Hepatocyte (in vitro differentiated cells): ENCODE data around the gene CAD. TPM values are rescaled to one million over a fixed set of nuclear protein-coding genes. Genes with fewer than 3 reads are reported as not detected.

ENCODE experiments used
- DNase-seq: peaks from one replicate; pipeline ENCODE4 v3.0.0-alpha.2; 2016; ENCODE audit warnings: low spot score
- H2AFZ ChIP-seq: fragments of 200-600 bp; sonication (generic); 2 replicates; pipeline ENCODE4 v1.6.0; 2016; ENCODE audit warnings: antibody characterized with exemption, mild to moderate bottlenecking
- H3K27ac ChIP-seq: fragments of 200-600 bp; sonication (generic); 2 replicates; pipeline ENCODE4 v1.5.1; 2016; ENCODE audit warnings: mild to moderate bottlenecking
- H3K27me3 ChIP-seq: fragments of 200-600 bp; sonication (generic); 2 replicates; pipeline ENCODE4 v1.6.1; 2016
- H3K36me3 ChIP-seq: fragments of 200-600 bp; sonication (generic); replicated peaks from 2 replicates; pipeline ENCODE4 v1.5.1; 2016; ENCODE audit warnings: low read depth; ENCODE audit not compliant: insufficient read depth
- H3K4me1 ChIP-seq: fragments of 200-600 bp; sonication (generic); 2 replicates; pipeline ENCODE4 v1.5.1; 2016; ENCODE audit warnings: mild to moderate bottlenecking, moderate library complexity; ENCODE audit not compliant: insufficient read depth
- H3K4me2 ChIP-seq: fragments of 200-600 bp; sonication (generic); 2 replicates; pipeline ENCODE4 v1.6.0; 2016
- H3K4me3 ChIP-seq: fragments of 200-600 bp; sonication (generic); 2 replicates; pipeline ENCODE4 v1.5.1; 2016; ENCODE audit warnings: mild to moderate bottlenecking
- H3K79me2 ChIP-seq: fragments of 200-600 bp; sonication (generic); 2 replicates; pipeline ENCODE4 v1.6.0; 2017; ENCODE audit warnings: mild to moderate bottlenecking
- H3K9me2 ChIP-seq: fragments of 200-600 bp; sonication (generic); replicated peaks from 2 replicates; pipeline ENCODE4 v1.6.0; 2017; ENCODE audit warnings: mild to moderate bottlenecking; ENCODE audit not compliant: insufficient read depth
- H3K9me3 ChIP-seq: fragments of 200-600 bp; sonication (generic); 2 replicates; pipeline ENCODE4 v1.5.1; 2016; ENCODE audit warnings: low read depth, mild to moderate bottlenecking
- H4K20me1 ChIP-seq: fragments of 200-600 bp; sonication (generic); 2 replicates; pipeline ENCODE4 v1.6.0; 2016; ENCODE audit warnings: mild to moderate bottlenecking; ENCODE audit not compliant: insufficient read depth, poor library complexity, severe bottlenecking
- EZH2 ChIP-seq: fragments of 200-600 bp; sonication (generic); IDR thresholded peaks from 2 replicates; pipeline ENCODE4 v1.6.1; 2016; ENCODE audit warnings: antibody characterized with exemption, mild to moderate bottlenecking, borderline replicate concordance
- EZH2phosphoT487 ChIP-seq: fragments of 200-600 bp; sonication (generic); IDR thresholded peaks from one replicate; pipeline ENCODE4 v1.6.1; 2018; ENCODE audit warnings: antibody characterized with exemption, mild to moderate bottlenecking, low read depth, moderate library complexity; ENCODE audit not compliant: unreplicated experiment, severe bottlenecking
- WGBS: methylation state at CpG from one replicate; pipeline ENCODE4 v1.1.6; 2016; ENCODE audit warnings: low lambda C conversion rate; ENCODE audit errors: missing lambda C conversion rate; 5-methylcytosine and 5-hydroxymethylcytosine counted together
- polyA plus RNA-seq: library from polyadenylated mRNA; unstranded; fragments of >200 nt; fragmentation: Nextera tagmentation; extraction: Ambion mirVana; gene quantifications from 2 replicates; pipeline ENCODE4 v1.2.1, GENCODE V29; 2016
- total RNA-seq: library from RNA; depleted of rRNA; stranded (reverse); fragments of >200 nt; gene quantifications from 2 replicates; pipeline ENCODE4 v1.2.3, GENCODE V29; 2014
- TF ChIP-seq, protein P1 (sequence below): fragments of 200-600 bp; sonication (generic); IDR thresholded peaks from 2 replicates; pipeline ENCODE4 v1.5.1; 2016; ENCODE audit warnings: antibody characterized with exemption, mild to moderate bottlenecking; ENCODE audit not compliant: poor library complexity

Gene CAD
- total and polyA plus RNA-seq, 2 experiments from 2014 or later: 16.6 to 20.7 TPM

DNA sequence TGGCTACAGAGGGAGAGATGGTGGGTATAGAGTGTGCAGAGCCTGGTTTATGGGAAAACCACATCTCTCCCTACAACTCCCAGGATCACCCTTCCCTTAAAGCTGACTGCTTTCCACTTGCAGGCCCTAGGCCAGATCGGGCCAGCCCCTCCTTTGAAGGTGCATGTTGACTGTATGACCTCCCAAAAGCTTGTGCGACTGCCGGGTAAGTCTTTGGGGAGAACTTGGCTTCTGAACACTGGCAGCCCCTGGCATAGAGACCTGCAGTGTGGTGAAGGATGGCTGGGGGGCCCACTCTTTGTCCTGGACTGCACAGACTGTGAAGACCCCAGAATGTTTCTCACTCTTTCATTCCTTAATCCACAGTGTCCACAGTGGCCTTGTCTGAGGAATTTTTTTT, 19.5 kb downstream of the CAD start:
- H3K4me1 ChIP-seq: no peaks in the 10 kb centered on the region
- H3K27me3 ChIP-seq: no peaks in the 10 kb centered on the region
- H3K9me2 ChIP-seq: no peaks in the 10 kb centered on the region
- no peak overlapping the region for H2AFZ ChIP-seq
- no peaks in the 10 kb centered on the region for H3K36me3 ChIP-seq
- H3K4me3 ChIP-seq: no peak overlapping the region
- no peaks in the 10 kb centered on the region for H3K79me2 ChIP-seq
- H3K4me2 ChIP-seq: no peak overlapping the region
- no peak overlapping the region for H3K27ac ChIP-seq
- H4K20me1 ChIP-seq: no peaks in the 10 kb centered on the region
- H3K9me3 ChIP-seq: no peaks in the 10 kb centered on the region
- 98% methylated on average over 3 of the region's 3 CpGs for WGBS
- no peak for DNase-seq
- TF ChIP-seq, protein P1, sequence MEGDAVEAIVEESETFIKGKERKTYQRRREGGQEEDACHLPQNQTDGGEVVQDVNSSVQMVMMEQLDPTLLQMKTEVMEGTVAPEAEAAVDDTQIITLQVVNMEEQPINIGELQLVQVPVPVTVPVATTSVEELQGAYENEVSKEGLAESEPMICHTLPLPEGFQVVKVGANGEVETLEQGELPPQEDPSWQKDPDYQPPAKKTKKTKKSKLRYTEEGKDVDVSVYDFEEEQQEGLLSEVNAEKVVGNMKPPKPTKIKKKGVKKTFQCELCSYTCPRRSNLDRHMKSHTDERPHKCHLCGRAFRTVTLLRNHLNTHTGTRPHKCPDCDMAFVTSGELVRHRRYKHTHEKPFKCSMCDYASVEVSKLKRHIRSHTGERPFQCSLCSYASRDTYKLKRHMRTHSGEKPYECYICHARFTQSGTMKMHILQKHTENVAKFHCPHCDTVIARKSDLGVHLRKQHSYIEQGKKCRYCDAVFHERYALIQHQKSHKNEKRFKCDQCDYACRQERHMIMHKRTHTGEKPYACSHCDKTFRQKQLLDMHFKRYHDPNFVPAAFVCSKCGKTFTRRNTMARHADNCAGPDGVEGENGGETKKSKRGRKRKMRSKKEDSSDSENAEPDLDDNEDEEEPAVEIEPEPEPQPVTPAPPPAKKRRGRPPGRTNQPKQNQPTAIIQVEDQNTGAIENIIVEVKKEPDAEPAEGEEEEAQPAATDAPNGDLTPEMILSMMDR: no peak
- no peak for TF ChIP-seq EZH2
- no peak for TF ChIP-seq EZH2phosphoT487

DNA sequence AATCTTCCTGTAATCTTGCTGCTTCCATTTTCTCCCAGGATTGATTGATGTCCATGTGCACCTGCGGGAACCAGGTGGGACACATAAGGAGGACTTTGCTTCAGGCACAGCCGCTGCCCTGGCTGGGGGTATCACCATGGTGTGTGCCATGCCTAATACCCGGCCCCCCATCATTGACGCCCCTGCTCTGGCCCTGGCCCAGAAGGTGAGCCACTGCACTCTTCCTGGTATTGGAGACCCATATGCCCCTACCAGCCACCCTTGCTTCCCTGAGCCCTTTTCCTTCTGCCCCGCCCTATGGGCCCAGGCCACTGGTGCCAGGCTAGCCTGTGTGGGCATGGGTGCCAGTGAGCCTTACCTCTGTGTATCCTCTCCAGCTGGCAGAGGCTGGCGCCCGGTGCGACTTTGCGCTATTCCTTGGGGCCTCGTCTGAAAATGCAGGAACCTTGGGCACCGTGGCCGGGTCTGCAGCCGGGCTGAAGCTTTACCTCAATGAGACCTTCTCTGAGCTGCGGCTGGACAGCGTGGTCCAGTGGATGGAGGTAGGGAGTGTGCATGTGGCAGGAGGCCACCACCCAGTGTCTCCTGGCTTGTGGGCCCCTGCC, 20.3 kb downstream of the CAD start:
- H3K79me2 ChIP-seq: no peaks in the 10 kb centered on the region
- WGBS: 96% methylated on average over 15 of the region's 15 CpGs
- no peaks in the 10 kb centered on the region for H3K9me2 ChIP-seq
- no peak for TF ChIP-seq EZH2phosphoT487
- H3K36me3 ChIP-seq: no peaks in the 10 kb centered on the region
- H3K27ac ChIP-seq: no peak overlapping the region
- H4K20me1 ChIP-seq: no peaks in the 10 kb centered on the region
- H3K27me3 ChIP-seq: no peaks in the 10 kb centered on the region
- H3K4me3 ChIP-seq: no peak overlapping the region
- no peaks in the 10 kb centered on the region for H3K4me1 ChIP-seq
- no peak for DNase-seq
- no peak overlapping the region for H3K4me2 ChIP-seq
- H2AFZ ChIP-seq: no peak overlapping the region
- H3K9me3 ChIP-seq: no peaks in the 10 kb centered on the region

DNA sequence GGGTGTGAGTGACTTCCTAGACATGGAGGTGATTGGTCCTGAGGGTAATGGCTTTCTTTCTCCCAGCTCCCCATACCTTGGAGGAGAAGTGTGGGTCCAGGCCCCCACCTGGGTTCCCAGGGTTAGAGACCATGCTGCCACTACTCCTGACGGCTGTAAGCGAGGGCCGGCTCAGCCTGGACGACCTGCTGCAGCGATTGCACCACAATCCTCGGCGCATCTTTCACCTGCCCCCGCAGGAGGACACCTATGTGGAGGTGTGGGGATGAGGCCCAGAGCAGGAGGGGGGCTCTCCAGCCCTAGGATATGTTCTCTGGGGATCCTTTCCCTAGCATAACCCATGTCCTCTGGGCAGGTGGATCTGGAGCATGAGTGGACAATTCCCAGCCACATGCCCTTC, 21.8 kb downstream of the CAD start:
- TF ChIP-seq, protein P1: no peak
- TF ChIP-seq EZH2 (no peak), EZH2phosphoT487 (no peak)
- Histone ChIP-seq H2AFZ (no peak overlapping the region), H3K4me3 (no peak overlapping the region), H3K4me2 (no peak overlapping the region), H4K20me1 (no peaks in the 10 kb centered on the region), H3K9me3 (no peaks in the 10 kb centered on the region), H3K4me1 (no peaks in the 10 kb centered on the region), H3K27ac (no peak overlapping the region), H3K9me2 (no peaks in the 10 kb centered on the region), H3K36me3 (no peaks in the 10 kb centered on the region), H3K27me3 (no peaks in the 10 kb centered on the region), H3K79me2 (no peaks in the 10 kb centered on the region)
- DNase-seq: no peak
- WGBS: 96% methylated on average over 8 of the region's 8 CpGs

DNA sequence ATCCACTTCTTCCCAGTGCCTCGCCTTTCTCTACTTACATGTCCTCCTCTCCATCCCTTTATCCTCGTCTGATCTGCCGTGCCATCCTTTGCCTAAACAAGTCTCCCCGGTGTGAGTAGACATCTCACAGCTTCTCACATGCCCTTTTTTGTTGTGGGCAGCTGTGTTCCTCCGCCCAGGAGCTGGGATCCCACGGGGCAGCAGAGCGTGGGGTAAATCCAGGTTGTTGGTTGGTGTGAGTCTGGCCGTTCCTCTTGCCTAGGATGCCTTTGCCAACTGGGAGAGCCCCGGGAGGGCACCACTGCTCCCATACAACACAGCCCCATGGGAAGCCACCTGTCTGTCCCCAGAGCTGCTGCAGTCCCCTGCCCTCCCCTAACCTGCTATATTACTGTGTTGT, 23.2 kb downstream of the CAD start:
- Histone ChIP-seq H3K4me2 (no peak overlapping the region), H3K36me3 (no peaks in the 10 kb centered on the region), H3K27me3 (no peaks in the 10 kb centered on the region), H3K79me2 (no peaks in the 10 kb centered on the region), H3K27ac (no peak overlapping the region), H3K4me1 (no peaks in the 10 kb centered on the region), H2AFZ (no peak overlapping the region), H3K9me2 (no peaks in the 10 kb centered on the region), H3K9me3 (no peaks in the 10 kb centered on the region), H4K20me1 (no peaks in the 10 kb centered on the region), H3K4me3 (no peak overlapping the region)
- DNase-seq: no peak
- TF ChIP-seq EZH2phosphoT487 (no peak), EZH2 (no peak)
- TF ChIP-seq, protein P1: no peak
- WGBS: 99% methylated on average over 9 of the region's 9 CpGs
